ENCODE measurements around the gene ESPN.

DNA sequence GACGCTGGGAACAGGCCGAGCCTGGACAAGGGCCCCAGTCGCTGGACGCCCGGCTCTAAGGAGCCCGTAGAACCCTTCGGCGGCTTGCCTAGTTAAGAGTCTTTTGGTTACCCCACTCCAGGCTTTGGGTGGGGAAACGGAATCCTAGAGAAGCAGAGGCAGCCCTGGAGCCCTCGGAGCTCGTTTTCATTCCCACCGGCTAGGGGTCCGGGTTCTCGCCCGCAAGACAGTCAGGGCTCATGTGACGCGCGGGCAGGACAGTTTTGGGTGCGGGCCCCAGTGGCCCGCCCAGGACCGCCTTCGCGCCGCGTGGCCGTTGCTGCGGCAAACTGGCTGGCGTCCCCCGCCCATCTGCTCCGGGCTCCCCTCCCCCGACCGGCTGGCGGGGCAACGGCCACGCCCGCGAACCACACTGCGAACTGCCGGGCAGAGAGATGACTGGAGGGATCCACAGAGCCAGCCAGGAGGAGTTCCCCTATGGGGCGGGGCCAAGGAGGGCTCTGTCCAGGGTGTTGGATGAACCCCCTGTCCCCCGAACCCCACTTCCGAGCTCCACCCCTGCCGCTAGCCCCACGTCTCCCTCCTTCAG lies 4.0 kb upstream of the ESPN start:
- TF ChIP-seq CTCF (conservative IDR thresholded peaks at IDR 0.05 in 1 of 2, IDR thresholded peaks at IDR 0.05 in 1 of 2; ENCODE audit: extremely low read depth in 1 of 2, insufficient read depth in 1 of 2, low read depth in 1 of 2, low read length in 2 of 2): no peak
- TF ChIP-seq EZH2 (IDR thresholded peaks at IDR 0.05; ENCODE audit: borderline replicate concordance, low read length): no peak
